GM19328 (cell line): ENCODE measurements around the gene AGAP3.

Source experiments
- ATAC-seq: cut with Tn5 transposase; IDR thresholded peaks from one replicate; pipeline ENCODE4 v1.9.1; 2021; ENCODE audit warnings: mild to moderate bottlenecking, moderate library complexity; ENCODE audit not compliant: unreplicated experiment

The AGAP3 gene

GRCh38 chr7:151087245-151088018, 1.2 kb downstream of the AGAP3 start:
- ATAC-seq = no peak

GRCh38 chr7:151088019-151088855, 2.0 kb downstream of the AGAP3 start:
- ATAC-seq = no peak

DNA sequence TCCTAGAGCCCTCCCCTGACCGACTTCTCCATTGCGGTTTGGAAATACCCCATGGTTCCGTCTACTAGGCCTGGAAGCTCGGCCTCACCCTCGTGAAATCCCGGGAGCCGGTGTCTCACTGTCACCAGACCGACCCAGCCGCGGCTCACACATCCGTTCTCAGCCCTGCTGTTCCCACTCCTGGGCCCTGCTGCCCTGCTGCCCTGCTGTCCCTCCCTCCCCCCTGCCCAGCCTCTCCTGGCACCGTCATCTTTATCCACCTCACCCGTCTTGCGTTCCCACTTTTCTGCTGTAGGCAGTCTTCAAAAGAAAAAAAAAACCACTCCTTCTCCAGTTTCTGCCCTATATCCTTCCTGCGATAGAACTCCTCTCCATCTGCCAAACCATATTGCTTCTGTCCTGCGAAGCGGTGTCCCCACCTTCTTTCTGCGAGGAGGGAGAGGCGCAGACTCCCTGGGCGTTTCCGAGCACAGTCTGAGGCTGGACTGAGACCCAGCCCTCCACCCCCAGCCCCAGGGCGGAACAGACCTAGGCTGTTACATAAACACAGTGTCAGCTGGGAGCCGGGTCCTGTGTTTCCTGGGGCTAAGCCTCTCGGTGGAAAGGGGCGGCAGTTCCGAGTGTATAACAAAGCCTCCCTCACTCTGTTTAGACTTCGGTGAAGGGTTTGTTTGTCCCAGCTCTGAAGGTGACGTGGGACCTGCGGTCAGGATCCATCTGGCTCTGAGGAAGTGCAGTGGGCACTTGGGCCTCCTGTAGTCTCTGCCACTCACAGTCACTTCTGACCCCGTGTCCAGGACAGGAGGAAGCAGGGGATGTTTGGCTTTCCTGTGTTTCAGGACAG, 2.8 kb downstream of the AGAP3 start:
- no peak for ATAC-seq

GRCh38 chr7:151089893-151090730, 3.8 kb downstream of the AGAP3 start:
- no peak for ATAC-seq

DNA sequence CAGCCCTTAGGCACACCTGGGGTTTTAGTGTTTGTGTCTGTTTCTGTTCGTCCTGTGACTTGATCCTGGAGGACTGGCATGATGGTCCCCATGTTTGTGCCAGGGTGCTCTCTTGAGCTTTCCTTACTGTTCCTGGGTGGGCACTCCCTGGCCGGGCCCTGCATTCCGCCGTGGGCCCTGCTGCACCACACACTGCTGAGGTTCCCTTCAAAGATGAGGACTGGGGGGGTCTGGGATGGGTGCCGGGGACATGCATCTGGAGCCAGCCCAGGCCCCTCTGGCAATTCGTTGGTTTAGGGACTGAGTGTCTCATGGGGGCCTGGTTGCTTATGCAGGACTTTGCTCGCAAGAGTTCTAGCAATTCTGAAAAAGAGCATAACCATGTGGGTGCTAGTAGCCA, 4.7 kb downstream of the AGAP3 start:
- ATAC-seq = no peak

DNA sequence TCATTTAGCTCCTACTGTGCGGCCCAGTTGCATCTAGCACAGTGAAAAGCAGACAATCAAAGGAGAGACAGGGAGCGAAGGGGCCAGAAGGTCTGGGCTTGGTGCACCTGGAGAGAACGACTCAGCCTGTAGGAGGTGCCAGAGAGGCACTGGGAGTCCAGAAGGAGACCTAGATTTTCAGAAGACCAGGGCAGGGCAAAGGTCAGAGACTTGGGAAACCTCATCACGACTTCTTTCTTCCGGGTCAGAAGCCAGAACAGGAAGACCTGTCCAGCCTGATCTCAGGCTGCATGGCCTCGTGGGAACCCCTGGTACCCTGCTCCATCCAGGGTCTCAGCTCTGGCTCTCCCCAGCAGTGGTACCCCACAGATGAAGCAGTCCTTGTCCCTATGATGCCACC, 5.2 kb downstream of the AGAP3 start:
- ATAC-seq = no peak

- ATAC-seq = no peak
These were observed 5.7 kb downstream of the AGAP3 start for GRCh38 chr7:151091988-151092387.

DNA sequence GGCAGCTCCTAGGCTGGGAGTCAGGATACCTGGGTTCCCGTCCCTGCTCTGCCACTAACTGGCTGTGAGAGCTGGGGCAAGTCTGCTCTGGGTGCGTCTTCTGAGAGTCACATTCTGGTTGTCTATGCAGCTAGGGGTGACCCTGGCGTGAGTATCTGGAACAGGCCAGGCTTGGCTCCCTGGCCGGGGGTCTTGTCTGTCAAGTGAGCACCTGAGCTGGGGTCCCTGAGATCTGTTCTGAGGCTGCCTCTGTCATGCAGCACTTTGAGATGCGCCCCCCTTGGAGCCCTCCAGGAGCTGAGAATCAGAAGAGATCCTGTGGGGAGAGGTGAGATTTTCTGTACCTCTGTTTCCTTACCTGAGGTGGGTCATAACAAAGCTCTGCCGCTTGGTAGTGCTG, 7.5 kb downstream of the AGAP3 start:
- no peak for ATAC-seq

- ATAC-seq = no peak
These were observed 8.4 kb downstream of the AGAP3 start for GRCh38 chr7:151094675-151095074.

GRCh38 chr7:151095123-151095797, 9.0 kb downstream of the AGAP3 start:
- ATAC-seq = no peak

- ATAC-seq = no peak
These were observed 9.7 kb downstream of the AGAP3 start for GRCh38 chr7:151095828-151096475.

- no peak for ATAC-seq
These were observed 13.4 kb downstream of the AGAP3 start for GRCh38 chr7:151099486-151100211.

GRCh38 chr7:151100921-151101320, 14.6 kb downstream of the AGAP3 start:
- no peak for ATAC-seq

DNA sequence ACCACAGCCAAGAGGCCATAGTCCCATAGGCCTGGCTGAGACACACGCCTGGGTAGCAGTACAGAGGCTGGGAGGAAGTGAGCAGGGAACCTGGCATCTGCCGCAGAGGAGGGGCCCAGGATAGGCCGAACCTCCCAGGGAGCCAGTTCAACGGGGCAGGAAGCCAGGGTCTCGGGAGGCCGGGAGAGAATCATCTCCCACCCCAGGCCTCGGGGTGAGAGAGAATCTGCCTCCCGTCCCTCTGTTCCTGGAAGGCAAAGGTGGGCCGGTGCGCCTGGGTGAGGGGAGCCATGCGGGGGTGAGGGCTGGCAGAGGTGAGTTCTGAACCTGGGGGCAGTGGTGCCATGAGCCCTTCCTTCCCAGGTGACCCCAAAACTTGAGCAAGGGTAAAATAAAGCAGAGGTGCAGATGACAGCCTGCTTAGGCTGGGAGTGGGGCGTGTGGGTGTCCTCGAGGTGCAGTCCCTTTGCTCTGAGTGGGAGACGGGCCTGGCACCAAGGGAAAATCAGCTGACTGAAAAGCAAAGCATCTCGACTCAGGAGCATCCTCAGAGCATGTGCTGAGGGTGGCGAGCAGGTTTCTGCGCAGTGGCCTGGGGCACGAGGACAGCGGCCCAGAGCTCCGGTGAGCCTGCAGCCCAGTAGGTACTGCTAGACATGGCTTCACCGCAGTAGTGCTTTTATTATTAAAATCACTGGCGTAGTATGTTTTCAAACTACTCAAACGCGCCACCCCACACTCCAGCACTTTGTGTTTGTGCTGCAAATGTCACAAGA, 15.5 kb downstream of the AGAP3 start:
- no peak for ATAC-seq

DNA sequence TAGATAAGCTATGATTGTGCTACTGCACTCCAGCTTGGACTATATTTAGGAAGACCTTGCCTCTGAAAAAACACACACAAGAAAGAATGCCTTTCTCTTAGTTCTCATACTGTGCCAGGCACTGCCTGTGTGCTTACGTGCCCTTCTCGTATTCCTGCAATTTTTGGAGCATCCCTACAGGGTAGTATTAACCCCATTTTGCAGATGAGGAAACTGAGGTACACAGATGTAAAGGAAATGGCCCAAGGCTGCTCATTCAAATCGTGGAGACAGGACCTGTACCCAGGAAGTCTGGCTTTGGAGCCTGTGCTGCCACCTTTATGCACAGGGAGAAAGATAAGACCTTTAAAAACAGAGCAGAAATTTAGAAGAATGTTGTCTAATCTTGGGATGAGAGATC, 16.7 kb downstream of the AGAP3 start:
- no peak for ATAC-seq

- no peak for ATAC-seq
These were observed 17.7 kb downstream of the AGAP3 start for GRCh38 chr7:151103973-151104372.

DNA sequence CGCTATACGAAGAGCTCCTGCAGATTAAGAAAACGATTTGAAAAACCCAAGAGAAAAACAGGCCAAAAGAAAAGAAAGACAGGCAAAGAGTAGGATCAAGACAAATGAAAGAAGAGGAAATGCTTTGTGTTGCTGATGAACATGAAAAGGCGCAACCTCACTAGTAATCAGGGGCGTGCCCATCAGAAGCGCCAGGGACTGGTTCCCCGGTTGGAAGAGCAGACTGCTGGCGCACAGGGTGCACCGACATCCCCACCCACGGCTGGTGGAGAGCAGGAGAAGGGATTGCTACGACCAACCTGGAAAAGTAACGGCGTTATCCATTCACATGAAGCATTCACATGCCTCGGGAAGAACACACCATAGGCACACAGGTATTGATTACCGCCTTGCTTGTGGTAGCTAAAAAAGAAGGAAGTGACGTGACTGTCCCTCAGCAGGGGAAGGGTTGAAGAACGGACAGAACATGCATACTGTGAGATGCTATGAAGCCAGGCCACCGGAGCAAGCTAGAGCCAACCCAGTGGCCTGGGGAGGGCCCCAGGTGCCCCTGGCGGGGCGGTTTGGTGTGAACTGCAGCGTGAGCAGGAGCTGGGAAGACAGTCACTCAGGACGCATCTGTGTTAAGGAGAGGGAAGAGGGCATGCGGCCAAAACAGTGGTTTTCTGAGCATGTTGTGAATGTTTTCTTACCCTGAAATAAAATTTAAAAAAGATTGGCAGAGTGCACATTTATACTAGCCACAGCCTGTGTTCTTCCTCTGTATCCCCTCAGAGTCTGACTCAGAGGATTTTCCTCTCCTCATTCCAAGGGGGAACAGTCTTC, 18.3 kb downstream of the AGAP3 start:
- ATAC-seq = no peak
